ENCODE results near the gene ZNF460.
"Not testable (repeated sequence)": the region's sequence is repeated elsewhere in the genome, so short reads cannot be mapped to it uniquely, and the experiment has no call there.

The ZNF460 gene

GRCh38 chr19:57280165-57280961 lies at the start of gene ZNF460:
Gene ZNF460 (plus strand): TSS chr19:57280485. CDS start chr19:57280807, 322 bp downstream.
- peak; percentile 97 for DNase-seq (ENCODE audit: low spot score)

DNA sequence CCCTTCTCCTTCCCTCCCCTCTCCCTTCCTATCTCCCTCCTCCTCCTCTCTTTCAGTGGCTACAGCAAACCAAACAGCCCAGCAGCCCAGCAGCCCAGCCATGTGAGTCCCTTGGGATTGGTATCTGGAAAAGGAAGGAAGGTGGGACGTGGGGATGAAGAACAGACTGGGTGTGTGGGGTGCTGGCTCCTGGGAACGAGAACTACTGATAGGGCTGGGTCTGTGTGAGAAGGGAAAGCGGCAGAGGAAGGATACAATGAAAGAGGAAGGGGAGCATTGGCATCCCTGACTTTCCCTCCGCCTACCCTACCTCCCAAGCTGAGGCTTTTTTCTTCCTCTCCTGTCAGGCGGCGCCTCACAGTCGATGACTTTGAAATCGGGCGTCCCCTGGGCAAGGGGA lies 48.6 kb upstream of the ZNF460 start:
- no peak for DNase-seq (ENCODE audit: low spot score)

DNA sequence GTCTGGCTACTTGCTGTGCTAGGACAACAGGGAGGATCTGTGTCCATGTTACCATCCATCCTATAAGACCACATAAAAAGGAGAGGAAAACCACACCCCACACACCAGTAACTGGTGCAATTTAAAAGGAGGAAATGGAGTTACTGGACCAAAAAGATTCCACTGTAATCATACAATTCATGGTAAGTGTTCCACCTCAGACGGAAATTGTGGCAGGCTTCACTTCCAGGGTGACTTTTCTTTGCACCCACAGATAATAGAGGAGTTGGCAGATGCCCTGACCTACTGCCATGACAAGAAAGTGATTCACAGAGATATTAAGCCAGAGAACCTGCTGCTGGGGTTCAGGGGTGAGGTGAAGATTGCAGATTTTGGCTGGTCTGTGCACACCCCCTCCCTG lies 47.1 kb upstream of the ZNF460 start:
- DNase-seq (ENCODE audit: low spot score), result no peak

DNA sequence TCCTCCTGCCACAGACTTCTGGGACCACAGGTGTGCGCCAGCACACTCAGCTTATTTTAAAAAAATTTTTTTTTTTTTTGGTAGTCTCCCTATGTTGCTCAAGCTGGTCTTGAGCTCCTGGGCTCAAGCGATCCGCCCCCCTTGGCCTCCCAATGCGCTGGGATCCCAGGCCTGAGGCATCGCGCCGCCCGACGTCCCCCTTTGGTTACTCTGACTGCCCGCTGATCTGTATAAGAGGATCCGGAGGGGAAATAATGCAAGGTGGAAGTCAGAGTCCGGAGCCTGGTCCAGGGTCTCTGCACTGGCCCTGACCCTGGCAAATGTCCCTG lies 40.3 kb upstream of the ZNF460 start:
- DNase-seq (ENCODE audit: low spot score), result no peak

DNA sequence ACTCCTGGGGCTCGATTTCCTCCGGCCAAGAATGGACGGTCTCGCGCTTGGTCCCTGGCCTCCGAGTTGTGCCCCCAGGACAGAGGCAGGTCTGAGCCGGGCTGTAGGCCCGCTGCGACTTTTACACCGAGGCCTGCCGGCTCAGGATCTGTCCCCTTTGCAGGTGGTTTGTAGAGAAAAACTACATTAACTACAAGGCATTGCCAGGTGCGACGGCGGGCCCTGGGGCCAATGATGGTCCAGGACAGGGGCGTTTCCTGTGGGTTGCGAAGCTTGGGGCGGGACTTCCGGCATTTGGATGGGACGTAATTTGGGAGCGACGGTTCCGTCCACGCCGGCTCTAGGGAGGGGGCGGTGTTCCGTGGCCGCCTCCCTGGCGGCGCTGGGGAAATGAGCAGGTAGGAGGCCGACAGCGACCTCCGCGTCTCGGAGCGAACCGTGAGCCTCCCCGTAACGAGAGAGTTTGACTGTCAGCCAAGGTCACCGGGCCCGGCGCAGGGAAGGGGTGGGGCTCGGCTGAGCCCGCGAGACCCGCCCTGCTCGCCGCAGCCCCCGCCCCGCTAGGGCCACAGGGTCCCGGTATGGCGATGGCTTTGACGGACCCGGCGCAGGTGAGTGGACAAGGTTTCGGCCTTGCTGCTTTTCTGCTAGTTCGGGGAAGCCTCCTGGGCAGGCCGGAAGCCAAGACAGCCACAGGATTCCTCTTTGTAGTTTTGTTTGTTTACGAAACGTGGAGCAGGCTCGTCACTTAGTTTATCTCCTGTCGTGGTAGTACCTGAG lies 39.8 kb upstream of the ZNF460 start, which contains the start of gene ZNF805:
Gene ZNF805 (plus strand): TSS at position 322 of the 780 bp plus-strand sequence. CDS start 260 bp downstream, at position 582.
- peak; percentile 93 for DNase-seq (ENCODE audit: low spot score)

- no peak for DNase-seq (ENCODE audit: low spot score)
Measured at GRCh38 chr19:57241176-57241575, 39.1 kb upstream of the ZNF460 start.

DNA sequence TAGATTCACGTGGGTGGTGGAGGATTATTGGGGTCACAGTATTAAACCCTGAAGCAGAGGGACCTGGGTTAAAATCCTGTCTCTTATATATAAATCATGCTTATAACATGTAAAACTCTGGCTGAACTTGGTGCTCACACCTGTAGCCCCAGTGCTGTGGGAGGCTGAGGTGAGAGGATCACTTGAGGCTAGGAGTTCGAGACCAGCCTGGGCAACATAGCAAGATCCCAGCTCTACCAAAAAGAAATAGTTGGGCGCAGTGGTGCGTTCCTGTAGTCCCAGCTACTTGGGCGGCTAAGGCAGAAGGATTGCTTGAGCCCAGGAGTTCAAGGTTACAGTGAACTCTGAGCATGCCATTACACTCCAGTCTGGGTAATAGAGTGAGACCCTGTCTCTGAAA lies 37.5 kb upstream of the ZNF460 start:
- no peak for DNase-seq (ENCODE audit: low spot score)

DNA sequence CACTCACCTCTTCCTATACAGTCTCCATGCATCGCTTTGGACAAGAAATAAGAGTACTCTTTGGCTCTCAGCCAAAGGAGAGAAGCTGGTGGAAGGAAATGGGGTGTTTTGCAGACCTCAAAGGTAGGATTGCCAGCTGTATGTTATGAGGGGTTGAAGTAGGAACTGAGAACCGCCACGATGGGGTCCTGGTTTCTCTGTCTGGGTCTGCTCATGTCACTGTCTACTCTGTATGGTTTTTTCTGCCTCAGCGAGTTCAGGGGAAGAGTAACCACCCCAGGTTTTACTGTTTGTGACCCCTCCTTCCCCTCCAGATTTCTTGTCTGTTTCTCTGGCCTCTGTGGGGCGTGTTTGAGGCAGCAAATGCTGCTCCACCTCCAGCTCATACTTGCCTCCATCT lies 35.8 kb upstream of the ZNF460 start:
- no peak for DNase-seq (ENCODE audit: low spot score)

DNA sequence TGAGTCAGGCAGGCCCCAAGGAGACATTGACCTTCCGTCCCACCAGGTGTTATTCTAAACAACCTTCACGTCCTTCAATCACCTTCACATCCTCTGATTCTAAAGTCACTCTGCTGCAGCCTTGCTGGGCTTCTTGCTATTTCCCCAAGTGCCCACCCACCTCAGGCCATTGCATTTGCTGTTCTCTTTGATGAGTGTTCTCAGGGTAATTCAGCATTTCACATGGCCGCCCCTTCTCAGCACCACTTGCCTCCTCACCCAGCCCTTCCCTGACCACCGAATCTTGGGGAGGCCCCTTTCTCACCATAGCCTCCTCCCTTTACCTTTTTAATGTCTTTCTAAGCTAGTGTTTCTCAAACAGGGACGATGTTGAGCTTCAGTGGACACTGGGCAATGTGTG lies 35.2 kb upstream of the ZNF460 start:
- DNase-seq (ENCODE audit: low spot score), result no peak

GRCh38 chr19:57245959-57246358 lies 34.3 kb upstream of the ZNF460 start:
- no peak for DNase-seq (ENCODE audit: low spot score)

DNA sequence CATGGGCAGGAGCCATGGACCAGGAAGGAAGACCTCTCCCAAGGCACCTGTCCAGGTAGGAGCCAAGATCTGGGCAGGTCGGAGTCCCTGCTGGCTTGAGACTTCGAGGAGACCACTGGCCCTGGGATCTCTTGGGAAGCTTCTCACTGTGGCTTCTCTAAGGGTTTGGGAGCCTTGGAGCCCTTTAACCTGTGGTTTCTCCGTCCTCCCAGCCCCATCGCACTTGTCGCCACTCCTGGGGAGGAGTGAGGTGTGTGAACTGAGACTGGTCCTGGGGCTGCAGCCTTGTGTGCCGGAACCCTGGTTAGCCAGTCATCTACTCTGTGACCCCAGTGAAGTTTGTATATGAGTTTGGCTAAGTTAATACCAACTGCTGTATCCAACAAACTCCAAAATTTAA lies 31.6 kb upstream of the ZNF460 start:
- DNase-seq (ENCODE audit: low spot score), result no peak

DNA sequence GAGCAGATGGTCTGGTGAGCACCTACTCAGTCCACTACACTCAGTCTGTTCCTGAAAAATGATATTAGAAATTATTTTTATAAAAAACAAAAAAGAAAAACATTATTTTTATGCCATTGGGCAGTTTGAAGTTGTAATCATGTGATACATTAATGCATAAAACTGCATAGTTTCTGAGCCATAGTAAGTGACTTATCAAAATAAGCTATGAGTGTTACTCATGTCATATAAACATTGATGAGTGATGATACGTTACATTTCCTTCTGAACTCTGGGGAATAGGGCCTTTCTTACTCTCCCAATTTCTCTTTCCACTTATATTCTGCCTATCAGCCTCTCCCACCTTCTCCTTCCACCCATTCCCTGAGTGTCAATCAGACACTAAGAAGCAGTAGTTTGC lies 31.0 kb upstream of the ZNF460 start:
- no peak for DNase-seq (ENCODE audit: low spot score)

GRCh38 chr19:57253767-57254166 lies 26.5 kb upstream of the ZNF460 start:
- not testable (repeated sequence) for DNase-seq (ENCODE audit: low spot score)

DNA sequence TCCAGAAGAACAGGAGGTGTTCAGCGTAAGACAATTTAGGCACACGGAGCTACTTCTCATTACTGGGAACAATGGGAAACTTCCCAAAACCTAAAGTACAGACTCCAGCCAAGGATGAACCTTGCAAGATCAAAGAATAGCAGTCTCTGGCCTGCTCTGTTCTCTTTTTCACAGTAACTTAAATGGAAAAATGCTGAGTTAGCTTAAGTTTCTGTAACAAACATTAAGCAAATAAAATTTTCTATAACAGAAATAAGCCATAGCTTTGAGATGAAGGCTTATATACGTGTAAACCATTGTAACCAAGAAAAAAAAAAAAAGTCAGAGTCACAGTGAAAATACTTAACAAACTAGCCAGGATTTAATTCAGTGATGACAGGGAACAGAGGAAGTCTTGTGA lies 18.2 kb upstream of the ZNF460 start:
- DNase-seq (ENCODE audit: low spot score), result no peak

- DNase-seq (ENCODE audit: low spot score), result no peak
Measured at GRCh38 chr19:57263244-57263741, 17.0 kb upstream of the ZNF460 start.

- no peak for DNase-seq (ENCODE audit: low spot score)
Measured at GRCh38 chr19:57267291-57267690, 13.0 kb upstream of the ZNF460 start.

- DNase-seq (ENCODE audit: low spot score), result no peak
Measured at GRCh38 chr19:57269515-57270250, 10.6 kb upstream of the ZNF460 start.

GRCh38 chr19:57271280-57271679 lies 9.0 kb upstream of the ZNF460 start:
- DNase-seq (ENCODE audit: low spot score), result no peak

DNA sequence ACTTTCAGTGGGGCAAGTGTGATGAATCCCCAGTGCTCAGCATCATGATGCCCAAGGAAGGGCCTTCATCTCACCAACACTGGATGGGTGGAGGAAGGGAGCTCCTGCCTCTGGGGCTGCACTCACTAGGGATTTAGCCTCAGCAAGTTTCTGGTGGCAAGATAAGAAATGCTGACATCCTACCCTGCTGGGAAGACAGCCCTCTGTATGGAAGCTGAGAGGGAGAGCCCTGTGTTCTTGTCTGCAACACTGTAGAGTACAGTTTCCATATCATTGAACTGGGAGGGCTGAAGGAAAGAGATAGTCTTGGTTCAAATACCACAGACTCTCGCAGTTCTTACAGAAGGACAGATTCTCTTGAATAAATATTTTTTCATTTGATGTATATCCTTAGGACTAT lies 7.3 kb upstream of the ZNF460 start:
- no peak for DNase-seq (ENCODE audit: low spot score)

DNA sequence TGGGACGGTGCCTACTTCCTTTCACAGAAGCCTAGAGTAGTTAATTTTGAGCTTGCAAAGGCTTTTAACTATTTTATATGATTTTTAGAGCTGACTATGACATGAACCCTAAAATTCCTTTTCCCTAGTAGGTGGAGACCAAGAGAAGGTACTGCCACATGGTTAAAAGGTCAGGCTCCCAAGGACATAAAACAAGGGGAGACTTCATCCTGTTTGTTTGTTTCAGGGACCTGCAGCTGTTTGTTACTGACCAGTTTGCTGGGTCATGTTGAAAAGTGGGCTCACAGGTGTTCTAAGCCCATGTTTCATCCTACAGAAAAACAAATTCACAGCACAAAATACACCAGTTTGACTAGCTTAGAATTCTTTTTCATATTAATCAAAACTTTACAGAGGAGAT lies 3.9 kb upstream of the ZNF460 start:
- DNase-seq (ENCODE audit: low spot score), result no peak

DNA sequence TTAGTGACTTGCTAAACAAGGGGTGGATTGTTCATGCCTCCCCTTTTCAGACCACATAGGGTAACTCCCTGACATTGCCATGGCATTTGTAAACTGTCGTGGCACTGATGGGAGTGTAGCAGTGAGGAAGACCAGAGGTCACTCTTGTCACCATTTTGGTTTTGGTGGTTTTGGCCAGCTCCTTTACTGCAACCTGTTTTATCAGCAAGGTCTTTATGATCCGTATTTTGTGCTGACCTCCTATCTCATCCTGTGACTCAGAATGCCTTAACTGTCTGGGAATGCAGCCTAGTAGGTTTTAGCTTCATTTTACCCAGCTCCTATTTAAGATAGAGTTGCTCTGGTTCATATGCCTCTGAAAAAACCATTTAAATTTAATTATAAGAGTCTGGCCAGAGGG lies 1.8 kb upstream of the ZNF460 start:
- DNase-seq (ENCODE audit: low spot score), result not testable (repeated sequence)

DNA sequence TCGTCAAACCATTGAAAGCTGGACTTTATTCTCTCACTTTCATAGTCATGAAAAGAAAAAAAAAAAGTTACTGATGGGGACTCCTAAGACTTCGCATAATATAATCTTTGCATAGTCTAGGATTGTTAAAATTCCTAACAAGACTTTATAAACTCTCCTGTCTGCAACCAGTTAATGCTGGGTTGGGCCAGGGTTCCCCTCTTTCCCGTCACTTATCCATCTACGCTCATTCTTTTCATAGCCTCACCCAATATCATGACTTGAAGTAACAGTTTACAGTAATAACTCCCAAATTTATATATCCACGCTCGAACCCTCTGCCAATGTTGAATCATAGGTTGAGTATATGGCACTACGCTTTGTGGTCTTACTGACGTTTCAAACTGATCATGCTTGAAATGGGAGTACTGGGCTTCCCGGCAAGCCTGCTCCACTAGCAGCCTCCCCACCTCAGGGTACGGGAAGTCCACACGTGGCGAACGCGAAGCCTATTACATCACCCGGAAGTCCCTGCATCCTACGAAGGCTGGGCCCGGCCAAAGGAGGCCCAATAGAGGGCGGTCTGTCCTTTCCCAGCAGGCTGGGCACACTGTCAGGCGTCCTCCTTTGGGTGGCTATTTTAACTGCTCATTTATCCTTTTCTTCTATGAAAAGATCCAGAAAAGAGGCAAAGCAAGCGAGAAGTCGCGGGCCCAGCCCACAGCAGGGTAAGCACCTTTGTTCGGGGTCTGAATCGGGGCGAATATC lies 694 bp upstream of the ZNF460 start:
- peak; percentile 89 for DNase-seq (ENCODE audit: low spot score)

Data from putamen (tissue), 1 donor.